Liver (tissue), 3 donors: ENCODE measurements around the gene TRIM45.

Source experiments
- FOXA2 ChIP-seq: IDR thresholded peaks from 2 replicates; pipeline ENCODE4 v1.6.1; 2016; ENCODE audit warnings: antibody characterized with exemption
- RAD21 ChIP-seq, 2 donors: IDR thresholded peaks; 2 replicates each; pipeline ENCODE4 v1.6.1; 2016; ENCODE audit warnings: antibody characterized with exemption in 2 of 2, mild to moderate bottlenecking in 2 of 2
- SP1 ChIP-seq: IDR thresholded peaks from 2 replicates; pipeline ENCODE4 v1.6.1; 2018; ENCODE audit warnings: antibody characterized with exemption, mild to moderate bottlenecking
- TAF1 ChIP-seq: conservative IDR thresholded peaks from 2 replicates; pipeline ENCODE4 v1.6.1; 2016; ENCODE audit warnings: antibody characterized with exemption, mild to moderate bottlenecking
- TF ChIP-seq, protein P1 (sequence below): fragments of 150-350 bp; IDR thresholded peaks from 2 replicates; pipeline ENCODE4 v1.5.1; 2017; ENCODE audit warnings: improper control_type of control experiment, low read depth, low read length; ENCODE audit not compliant: missing input control
- donor health status: healthy.
- donor health status: healthy.

DNA sequence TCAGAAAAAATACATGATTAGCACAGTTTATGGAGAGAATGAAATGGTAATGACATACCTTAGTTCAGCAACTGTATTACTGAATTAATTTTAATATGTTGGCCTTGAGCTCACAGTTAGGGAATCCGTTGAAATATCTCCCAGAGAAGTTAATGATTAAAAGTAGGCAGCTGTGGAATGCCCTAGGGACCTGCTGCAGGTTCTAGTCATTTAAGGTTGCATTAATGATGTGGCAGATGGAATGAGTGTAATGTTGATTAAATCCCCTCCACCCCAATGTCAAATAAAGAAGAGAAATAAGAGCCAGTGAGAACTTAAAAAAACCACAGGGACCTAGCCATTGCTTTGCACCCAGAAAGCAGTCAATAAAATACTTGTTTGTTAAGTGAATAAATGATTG lies 40.3 kb upstream of the TRIM45 start:
- TF ChIP-seq SP1: no peak
- no peak for TF ChIP-seq FOXA2
- TF ChIP-seq, protein P1, sequence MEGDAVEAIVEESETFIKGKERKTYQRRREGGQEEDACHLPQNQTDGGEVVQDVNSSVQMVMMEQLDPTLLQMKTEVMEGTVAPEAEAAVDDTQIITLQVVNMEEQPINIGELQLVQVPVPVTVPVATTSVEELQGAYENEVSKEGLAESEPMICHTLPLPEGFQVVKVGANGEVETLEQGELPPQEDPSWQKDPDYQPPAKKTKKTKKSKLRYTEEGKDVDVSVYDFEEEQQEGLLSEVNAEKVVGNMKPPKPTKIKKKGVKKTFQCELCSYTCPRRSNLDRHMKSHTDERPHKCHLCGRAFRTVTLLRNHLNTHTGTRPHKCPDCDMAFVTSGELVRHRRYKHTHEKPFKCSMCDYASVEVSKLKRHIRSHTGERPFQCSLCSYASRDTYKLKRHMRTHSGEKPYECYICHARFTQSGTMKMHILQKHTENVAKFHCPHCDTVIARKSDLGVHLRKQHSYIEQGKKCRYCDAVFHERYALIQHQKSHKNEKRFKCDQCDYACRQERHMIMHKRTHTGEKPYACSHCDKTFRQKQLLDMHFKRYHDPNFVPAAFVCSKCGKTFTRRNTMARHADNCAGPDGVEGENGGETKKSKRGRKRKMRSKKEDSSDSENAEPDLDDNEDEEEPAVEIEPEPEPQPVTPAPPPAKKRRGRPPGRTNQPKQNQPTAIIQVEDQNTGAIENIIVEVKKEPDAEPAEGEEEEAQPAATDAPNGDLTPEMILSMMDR: no peak
- TF ChIP-seq TAF1: no peak
- no peak for TF ChIP-seq RAD21 (IDR thresholded peaks at IDR 0.05)
